ENCODE results near the gene RNMT.
A peak's percentile ranks its signal among the peaks of the same experiment; 100 is the strongest.

Gene RNMT

DNA sequence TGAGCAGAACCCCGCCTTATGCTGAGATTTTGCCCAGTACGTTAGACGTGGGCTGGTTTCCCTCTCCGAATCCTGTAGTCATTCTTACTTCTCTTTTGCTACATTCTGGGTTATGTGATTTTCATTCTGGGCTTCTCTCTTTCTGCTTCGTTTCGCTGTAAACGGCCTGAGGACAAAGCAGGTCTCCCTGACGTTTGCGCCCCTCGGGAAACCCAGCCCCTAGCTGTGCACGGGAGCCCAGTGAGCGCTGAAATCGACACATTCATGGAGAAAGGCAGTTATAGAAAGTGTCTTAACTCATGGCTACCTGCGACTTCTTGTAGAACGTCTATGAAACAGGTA lies 74.8 kb downstream of the RNMT start:
- no peaks in the 10 kb centered on the region for H3K9me3 ChIP-seq
- peaks cover 0 to 34% of the 10 kb centered on the region in 2 donors for H3K27me3 ChIP-seq
- TF ChIP-seq, protein P1, sequence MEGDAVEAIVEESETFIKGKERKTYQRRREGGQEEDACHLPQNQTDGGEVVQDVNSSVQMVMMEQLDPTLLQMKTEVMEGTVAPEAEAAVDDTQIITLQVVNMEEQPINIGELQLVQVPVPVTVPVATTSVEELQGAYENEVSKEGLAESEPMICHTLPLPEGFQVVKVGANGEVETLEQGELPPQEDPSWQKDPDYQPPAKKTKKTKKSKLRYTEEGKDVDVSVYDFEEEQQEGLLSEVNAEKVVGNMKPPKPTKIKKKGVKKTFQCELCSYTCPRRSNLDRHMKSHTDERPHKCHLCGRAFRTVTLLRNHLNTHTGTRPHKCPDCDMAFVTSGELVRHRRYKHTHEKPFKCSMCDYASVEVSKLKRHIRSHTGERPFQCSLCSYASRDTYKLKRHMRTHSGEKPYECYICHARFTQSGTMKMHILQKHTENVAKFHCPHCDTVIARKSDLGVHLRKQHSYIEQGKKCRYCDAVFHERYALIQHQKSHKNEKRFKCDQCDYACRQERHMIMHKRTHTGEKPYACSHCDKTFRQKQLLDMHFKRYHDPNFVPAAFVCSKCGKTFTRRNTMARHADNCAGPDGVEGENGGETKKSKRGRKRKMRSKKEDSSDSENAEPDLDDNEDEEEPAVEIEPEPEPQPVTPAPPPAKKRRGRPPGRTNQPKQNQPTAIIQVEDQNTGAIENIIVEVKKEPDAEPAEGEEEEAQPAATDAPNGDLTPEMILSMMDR (IDR thresholded peaks at IDR 0.05), result no peak
- no peak for DNase-seq
- H3K4me1 ChIP-seq, result peaks cover 0 to 9% (median 3%) of the 10 kb centered on the region in 4 donors
- intact Hi-C loops (cut with DNase I; ENCODE audit: low total_unique reads), result no loop called here
- H3K27ac ChIP-seq, result no peak overlapping the region
- peak overlapping the region; percentile 27 to 37 for H3K4me3 ChIP-seq
- no peaks in the 10 kb centered on the region for H3K36me3 ChIP-seq

DNA sequence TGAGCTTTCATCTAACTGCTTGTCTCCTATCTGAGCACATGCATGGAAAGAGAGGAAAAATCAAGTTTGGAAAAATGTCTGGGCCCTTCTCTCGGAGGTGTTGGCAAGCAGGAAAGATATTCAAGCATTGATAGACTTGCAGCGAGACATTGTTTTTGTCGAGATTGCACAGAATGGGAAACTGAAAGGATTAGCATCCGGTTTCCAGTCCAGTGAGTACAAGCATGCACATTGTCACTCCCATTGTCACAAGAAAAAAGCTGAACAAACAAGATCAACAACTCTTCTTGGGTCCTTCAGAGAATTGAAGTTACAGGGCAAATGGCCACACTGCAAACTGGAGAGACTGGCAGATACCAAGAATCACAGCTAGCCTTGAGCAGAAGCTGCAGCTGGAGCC lies 77.8 kb downstream of the RNMT start:
- Histone ChIP-seq H3K27me3 (peaks cover 0 to 21% of the 10 kb centered on the region in 2 donors), H3K36me3 (no peaks in the 10 kb centered on the region), H3K27ac (no peak overlapping the region), H3K4me3 (no peak overlapping the region), H3K9me3 (no peaks in the 10 kb centered on the region), H3K4me1 (peaks cover 0 to 9% (median 3%) of the 10 kb centered on the region in 4 donors)
- intact Hi-C loops (cut with DNase I; ENCODE audit: low total_unique reads), result no loop called here
- DNase-seq, result no peak
- TF ChIP-seq, protein P1 (IDR thresholded peaks at IDR 0.05), result no peak

DNA sequence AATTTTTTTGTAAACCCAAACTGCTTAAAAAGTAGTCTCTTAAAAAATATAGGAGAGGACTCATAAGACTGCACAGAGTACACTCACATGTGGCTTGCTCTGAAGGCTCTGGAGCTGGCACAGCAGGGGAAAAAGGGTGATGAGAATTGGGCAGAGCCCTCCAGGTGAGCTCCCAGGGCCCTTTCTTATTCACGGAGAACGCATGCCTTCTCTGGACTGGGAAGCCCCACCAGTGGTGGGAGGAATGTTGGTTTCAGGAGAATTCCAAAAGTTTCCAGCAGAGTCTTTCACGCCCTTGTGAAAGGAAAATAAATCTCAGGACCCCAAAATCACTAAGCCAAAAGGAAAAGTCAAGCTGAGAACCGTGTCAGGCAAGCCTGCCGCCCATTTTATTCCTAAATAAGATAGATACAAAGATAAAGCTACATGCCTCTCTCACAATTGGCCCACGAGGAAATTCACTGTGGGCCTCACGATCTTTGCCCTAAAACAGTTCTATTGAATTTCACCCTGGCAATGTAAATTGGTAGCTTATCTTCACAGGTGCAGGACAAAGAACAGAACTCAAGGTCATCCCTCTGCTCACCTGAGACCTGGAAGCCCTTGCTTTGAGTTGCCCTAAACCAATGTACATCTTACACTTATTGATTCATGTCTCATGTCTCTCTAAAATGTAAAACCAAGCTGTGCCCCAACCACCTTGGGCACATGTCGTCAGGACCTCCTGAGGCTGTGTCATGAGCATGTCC lies 82.0 kb downstream of the RNMT start:
- TF ChIP-seq, protein P1 (IDR thresholded peaks at IDR 0.05), result no peak
- DNase-seq, result no peak
- intact Hi-C loops (cut with DNase I; ENCODE audit: low total_unique reads), result no loop called here
- Histone ChIP-seq H3K9me3 (no peaks in the 10 kb centered on the region), H3K27ac (no peak overlapping the region), H3K4me3 (no peak overlapping the region), H3K27me3 (peaks cover 0 to 22% of the 10 kb centered on the region in 2 donors), H3K36me3 (no peaks in the 10 kb centered on the region), H3K4me1 (no peaks in the 10 kb centered on the region)

DNA sequence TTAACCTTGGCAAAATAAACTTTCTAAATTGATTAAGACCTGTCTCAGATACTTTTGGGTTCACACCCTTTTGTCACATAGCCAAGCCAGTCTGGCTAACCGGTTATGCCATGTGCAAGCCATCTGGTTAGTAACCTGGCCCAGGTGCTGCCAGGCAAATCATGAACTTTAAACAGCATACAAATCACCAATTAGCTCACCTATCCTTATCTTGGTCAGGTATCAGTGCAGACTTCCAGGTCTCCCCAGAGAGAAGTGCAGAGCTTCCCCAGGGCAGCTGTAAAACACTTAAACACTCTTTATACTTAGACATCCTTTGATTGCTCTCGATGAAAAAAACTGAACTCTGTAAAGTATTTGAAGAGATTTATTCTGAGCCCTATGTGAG lies 82.6 kb downstream of the RNMT start:
- H3K9me3 ChIP-seq, result no peaks in the 10 kb centered on the region
- H3K27ac ChIP-seq, result no peak overlapping the region
- H3K36me3 ChIP-seq, result no peaks in the 10 kb centered on the region
- peaks cover 0 to 20% of the 10 kb centered on the region in 2 donors for H3K27me3 ChIP-seq
- H3K4me1 ChIP-seq, result no peaks in the 10 kb centered on the region
- no peak overlapping the region for H3K4me3 ChIP-seq
- intact Hi-C loops (cut with DNase I; ENCODE audit: low total_unique reads), result no loop called here
- TF ChIP-seq, protein P1 (IDR thresholded peaks at IDR 0.05), result no peak
- DNase-seq, result no peak

DNA sequence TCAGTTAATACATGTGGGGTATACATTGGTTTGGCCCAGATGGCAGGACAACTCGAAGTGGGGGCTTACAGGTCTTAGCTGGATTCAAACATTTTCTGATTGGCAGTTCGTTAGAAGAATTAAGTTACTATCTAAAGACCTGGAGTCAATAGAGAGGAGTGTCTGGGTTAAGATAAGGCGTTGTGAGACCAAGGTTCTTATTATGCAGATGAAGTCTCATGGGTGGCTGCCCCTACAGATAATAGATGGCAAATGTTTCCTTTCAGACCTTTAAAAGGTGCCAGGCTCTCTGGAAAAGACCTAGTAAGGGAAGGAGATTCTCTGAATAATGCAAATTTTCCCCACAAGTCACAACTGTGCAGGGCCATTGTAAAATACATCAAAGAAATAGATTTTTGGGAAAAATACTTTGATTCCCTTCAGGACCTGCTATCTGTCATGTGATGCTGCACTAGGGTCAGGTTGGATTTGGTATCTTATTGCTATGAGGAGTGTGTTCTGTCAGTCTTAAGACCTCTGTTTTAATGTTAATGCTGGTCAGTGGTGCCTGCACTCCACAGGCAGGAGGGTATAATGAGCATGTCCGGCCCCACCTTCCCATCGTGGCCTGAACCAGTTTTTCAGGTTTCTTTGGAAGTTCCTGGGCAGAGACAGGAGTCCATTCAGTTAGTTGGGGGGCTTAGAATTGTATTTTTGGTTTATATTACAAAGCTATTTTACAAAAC lies 83.2 kb downstream of the RNMT start:
- H3K4me1 ChIP-seq, result no peaks in the 10 kb centered on the region
- intact Hi-C loops (cut with DNase I; ENCODE audit: low total_unique reads), result no loop called here
- H3K9me3 ChIP-seq, result no peaks in the 10 kb centered on the region
- no peak overlapping the region for H3K4me3 ChIP-seq
- no peaks in the 10 kb centered on the region for H3K36me3 ChIP-seq
- no peak for DNase-seq
- H3K27me3 ChIP-seq, result peaks cover 0 to 13% of the 10 kb centered on the region in 2 donors
- no peak overlapping the region for H3K27ac ChIP-seq
- TF ChIP-seq, protein P1 (IDR thresholded peaks at IDR 0.05), result no peak

All from tibial artery (tissue), 4 donors.